Fibroblast of lung (primary cell): ENCODE results near the gene EDNRA. TPM values are rescaled to one million over a fixed set of nuclear protein-coding genes. Genes with fewer than 3 reads are reported as not detected.

ENCODE experiments used
- DNase-seq, 2 donors: peaks; one replicate each; pipeline versions ENCODE4 v3.0.0 to v3.0.0-alpha.2; 2010; ENCODE audit warnings: low read depth in 2 of 2
- H2AFZ ChIP-seq: 2 replicates; pipeline ENCODE4 v1.5.1; 2012; ENCODE audit warnings: low read length, control low read depth, inconsistent platforms
- H3K27ac ChIP-seq: 2 replicates; pipeline ENCODE4 v1.5.1; 2011; ENCODE audit warnings: low read length, control low read depth; ENCODE audit not compliant: insufficient read depth
- H3K27me3 ChIP-seq: 2 replicates; pipeline ENCODE4 v1.5.1; 2011; ENCODE audit warnings: mild to moderate bottlenecking, low read length; ENCODE audit not compliant: control insufficient read depth, insufficient read depth
- H3K36me3 ChIP-seq: 2 replicates; pipeline ENCODE4 v1.5.1; 2011; ENCODE audit warnings: low read length; ENCODE audit not compliant: control insufficient read depth, insufficient read depth
- H3K4me1 ChIP-seq: 2 replicates; pipeline ENCODE4 v1.5.1; 2011; ENCODE audit warnings: low read length; ENCODE audit not compliant: control insufficient read depth, insufficient read depth; ENCODE audit errors: extremely low read depth
- H3K4me2 ChIP-seq: 2 replicates; pipeline ENCODE4 v1.5.1; 2011; ENCODE audit warnings: low read length, control low read depth; ENCODE audit not compliant: insufficient read depth; ENCODE audit errors: extremely low read depth
- H3K4me3 ChIP-seq, 4 experiments: fragments of 200-600 bp in 1 of 4; sonication (generic) in 1 of 4; replicated peaks in 1 of 4; 2 replicates each; pipeline ENCODE4 v1.5.1; 2011 to 2016; ENCODE audit warnings: low read length in 4 of 4, low read depth in 3 of 4, mild to moderate bottlenecking in 3 of 4, control low read depth in 2 of 4, inconsistent platforms in 1 of 4, mixed read lengths in 1 of 4; ENCODE audit not compliant: insufficient read depth in 1 of 4; ENCODE audit errors: control extremely low read depth in 1 of 4
- H3K79me2 ChIP-seq: 2 replicates; pipeline ENCODE4 v1.5.1; 2012; ENCODE audit warnings: mild to moderate bottlenecking, low read length, inconsistent platforms; ENCODE audit not compliant: control insufficient read depth, insufficient read depth
- H3K9ac ChIP-seq: 2 replicates; pipeline ENCODE4 v1.5.1; 2011; ENCODE audit warnings: mild to moderate bottlenecking, low read length, control low read depth; ENCODE audit not compliant: insufficient read depth
- H3K9me3 ChIP-seq: 2 replicates; pipeline ENCODE4 v1.5.1; 2012; ENCODE audit warnings: low read depth, low read length; ENCODE audit not compliant: control insufficient read depth, insufficient read depth
- H4K20me1 ChIP-seq: 2 replicates; pipeline ENCODE4 v1.5.1; 2011; ENCODE audit warnings: low read length; ENCODE audit not compliant: control insufficient read depth, insufficient read depth; ENCODE audit errors: extremely low read depth
- EZH2 ChIP-seq: IDR thresholded peaks from 2 replicates; pipeline ENCODE4 v1.5.1; 2012; ENCODE audit warnings: low read length, control low read depth, mild to moderate bottlenecking; ENCODE audit errors: missing control alignments
- polyA plus RNA-seq, 2 donors: library from polyadenylated mRNA; depleted of rRNA in 1 of 2; stranded (reverse) in 1 of 2; unstranded in 1 of 2; fragments of >200 nt; gene quantifications; 2 replicates each; pipeline ENCODE4 v1.2.1, GENCODE V29; 2011 to 2012; ENCODE audit warnings: missing spikeins in 1 of 2
- total RNA-seq: library from RNA; depleted of rRNA; stranded (reverse); fragments of >200 nt; gene quantifications from 2 replicates; pipeline ENCODE4 v1.2.1, GENCODE V29; 2014
- TF ChIP-seq, protein P1 (sequence below), 2 donors: IDR thresholded peaks in 1 of 2; conservative IDR thresholded peaks in 1 of 2; 1 replicate in 1 of 2; 2 replicates in 1 of 2; pipeline ENCODE4 v1.5.1; 2011 to 2012; ENCODE audit warnings: low read length in 2 of 2, control low read depth in 1 of 2, inconsistent platforms in 1 of 2, low read depth in 1 of 2, mild to moderate bottlenecking in 1 of 2

EDNRA gene
- total and polyA plus RNA-seq, 2 donors (not counting 1 experiment from before 2014, with no cell fraction given): 2.0 to 9.5 TPM

DNA sequence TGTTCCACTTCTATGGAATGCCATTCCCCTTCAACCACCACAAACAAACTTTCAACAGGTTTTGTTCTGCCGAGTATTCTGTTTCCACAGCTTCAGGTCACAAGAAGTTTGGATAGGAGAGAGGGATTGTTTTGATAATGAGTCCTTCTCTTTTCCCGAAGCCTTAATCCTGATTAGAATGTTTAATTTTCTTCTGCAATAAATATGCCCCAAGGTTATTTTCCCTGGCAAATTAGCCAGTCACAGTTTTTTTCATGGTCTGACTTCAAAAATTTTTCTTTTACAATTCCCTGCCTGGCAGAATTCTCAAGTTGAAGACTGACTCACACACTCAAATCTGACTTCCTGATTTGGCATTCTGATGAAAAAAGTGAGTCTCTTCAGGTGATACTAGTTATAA lies 33.1 kb upstream of the EDNRA start:
- no peak overlapping the region for H3K4me3 ChIP-seq
- no peak for TF ChIP-seq EZH2
- TF ChIP-seq, protein P1, sequence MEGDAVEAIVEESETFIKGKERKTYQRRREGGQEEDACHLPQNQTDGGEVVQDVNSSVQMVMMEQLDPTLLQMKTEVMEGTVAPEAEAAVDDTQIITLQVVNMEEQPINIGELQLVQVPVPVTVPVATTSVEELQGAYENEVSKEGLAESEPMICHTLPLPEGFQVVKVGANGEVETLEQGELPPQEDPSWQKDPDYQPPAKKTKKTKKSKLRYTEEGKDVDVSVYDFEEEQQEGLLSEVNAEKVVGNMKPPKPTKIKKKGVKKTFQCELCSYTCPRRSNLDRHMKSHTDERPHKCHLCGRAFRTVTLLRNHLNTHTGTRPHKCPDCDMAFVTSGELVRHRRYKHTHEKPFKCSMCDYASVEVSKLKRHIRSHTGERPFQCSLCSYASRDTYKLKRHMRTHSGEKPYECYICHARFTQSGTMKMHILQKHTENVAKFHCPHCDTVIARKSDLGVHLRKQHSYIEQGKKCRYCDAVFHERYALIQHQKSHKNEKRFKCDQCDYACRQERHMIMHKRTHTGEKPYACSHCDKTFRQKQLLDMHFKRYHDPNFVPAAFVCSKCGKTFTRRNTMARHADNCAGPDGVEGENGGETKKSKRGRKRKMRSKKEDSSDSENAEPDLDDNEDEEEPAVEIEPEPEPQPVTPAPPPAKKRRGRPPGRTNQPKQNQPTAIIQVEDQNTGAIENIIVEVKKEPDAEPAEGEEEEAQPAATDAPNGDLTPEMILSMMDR (conservative IDR thresholded peaks at IDR 0.05 in 1 of 2, IDR thresholded peaks at IDR 0.05 in 1 of 2; ENCODE audit: low read depth in 1 of 2, low read length in 2 of 2): no peak
- no peaks in the 10 kb centered on the region for H4K20me1 ChIP-seq
- H3K4me1 ChIP-seq: no peaks in the 10 kb centered on the region
- H3K36me3 ChIP-seq: no peaks in the 10 kb centered on the region
- peak in 1 of 2 donors; percentile 40 for DNase-seq
- H3K27ac ChIP-seq: no peak overlapping the region
- no peaks in the 10 kb centered on the region for H3K27me3 ChIP-seq
- no peaks in the 10 kb centered on the region for H3K79me2 ChIP-seq
- no peaks in the 10 kb centered on the region for H3K9me3 ChIP-seq
- no peak overlapping the region for H2AFZ ChIP-seq
- no peak overlapping the region for H3K4me2 ChIP-seq
- no peak overlapping the region for H3K9ac ChIP-seq

DNA sequence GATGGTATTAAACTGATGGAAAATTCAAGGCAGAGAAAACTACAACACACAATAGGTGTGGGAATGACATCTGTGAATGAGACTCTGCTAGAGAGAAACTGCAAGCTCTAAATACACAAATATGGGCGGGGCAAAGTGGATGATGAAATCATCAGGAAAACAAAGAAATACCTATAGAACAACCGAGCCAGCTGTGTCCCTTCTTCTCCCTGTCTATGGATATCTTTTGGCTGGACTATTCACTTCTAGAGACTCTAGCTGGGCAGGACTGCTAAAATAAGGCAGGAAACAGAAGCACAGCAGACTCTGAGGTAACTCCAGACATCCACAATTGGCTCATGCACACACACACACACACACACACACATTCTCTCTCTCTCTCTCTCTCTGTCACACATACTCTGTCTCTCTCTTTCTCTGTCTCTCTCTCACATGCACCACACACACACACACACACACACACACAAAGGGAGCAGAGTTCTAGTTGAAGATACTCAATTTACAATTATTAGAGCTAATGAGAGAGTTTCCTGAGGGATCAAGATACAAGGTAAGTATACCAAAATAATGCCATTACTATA lies 27.2 kb upstream of the EDNRA start:
- H3K27me3 ChIP-seq: no peaks in the 10 kb centered on the region
- no peak overlapping the region for H2AFZ ChIP-seq
- H3K79me2 ChIP-seq: no peaks in the 10 kb centered on the region
- H3K4me3 ChIP-seq: no peak overlapping the region
- H3K4me1 ChIP-seq: no peaks in the 10 kb centered on the region
- no peak overlapping the region for H3K9ac ChIP-seq
- peak; percentile 37 to 86 for DNase-seq
- H3K27ac ChIP-seq: no peak overlapping the region
- no peaks in the 10 kb centered on the region for H3K9me3 ChIP-seq
- no peaks in the 10 kb centered on the region for H4K20me1 ChIP-seq
- H3K4me2 ChIP-seq: no peak overlapping the region
- TF ChIP-seq, protein P1 (conservative IDR thresholded peaks at IDR 0.05 in 1 of 2, IDR thresholded peaks at IDR 0.05 in 1 of 2; ENCODE audit: low read depth in 1 of 2, low read length in 2 of 2): no peak
- no peak for TF ChIP-seq EZH2
- H3K36me3 ChIP-seq: no peaks in the 10 kb centered on the region

DNA sequence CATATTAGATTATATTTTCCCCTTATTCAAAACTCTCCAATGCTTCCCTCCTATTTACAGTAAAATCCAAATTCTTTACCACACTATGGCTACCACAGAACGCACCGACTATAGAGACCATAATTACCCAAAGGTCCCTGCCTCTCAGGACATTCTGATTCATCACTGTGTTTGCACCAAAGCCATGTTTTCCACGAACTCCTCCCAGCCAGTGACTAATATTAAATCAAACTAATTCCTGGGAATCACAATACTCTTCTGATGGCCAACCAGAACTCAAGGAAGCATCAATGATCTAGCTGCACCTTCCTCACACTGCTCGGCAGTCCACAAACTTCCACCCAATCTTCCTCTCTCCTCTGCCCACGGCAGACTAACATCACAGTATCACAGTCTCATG lies 24.2 kb upstream of the EDNRA start:
- H2AFZ ChIP-seq: no peak overlapping the region
- DNase-seq: no peak
- no peaks in the 10 kb centered on the region for H3K36me3 ChIP-seq
- no peaks in the 10 kb centered on the region for H3K79me2 ChIP-seq
- no peak overlapping the region for H3K4me2 ChIP-seq
- TF ChIP-seq, protein P1 (conservative IDR thresholded peaks at IDR 0.05 in 1 of 2, IDR thresholded peaks at IDR 0.05 in 1 of 2; ENCODE audit: low read depth in 1 of 2, low read length in 2 of 2): no peak
- TF ChIP-seq EZH2: no peak
- H3K9ac ChIP-seq: no peak overlapping the region
- H3K27me3 ChIP-seq: no peaks in the 10 kb centered on the region
- H3K27ac ChIP-seq: no peak overlapping the region
- no peaks in the 10 kb centered on the region for H3K9me3 ChIP-seq
- H3K4me1 ChIP-seq: no peaks in the 10 kb centered on the region
- no peak overlapping the region for H3K4me3 ChIP-seq
- no peaks in the 10 kb centered on the region for H4K20me1 ChIP-seq
